Thyroid gland (tissue), 4 donors: ENCODE measurements around the gene PIK3R6. TPM values are rescaled to one million over a fixed set of nuclear protein-coding genes. Genes with fewer than 3 reads are reported as not detected.
A peak's percentile ranks its signal among the peaks of the same experiment; 100 is the strongest.

Source experiments
- DNase-seq, 2 donors: peaks; one replicate each; pipeline ENCODE4 v3.0.0-alpha.2; 2019
- H3K27ac ChIP-seq, 3 donors: fragments of 200-600 bp; sonication (generic); 1 replicate in 2 of 3; 2 replicates in 1 of 3; pipeline ENCODE4 v1.5.1; 2016 to 2019; ENCODE audit warnings: mild to moderate bottlenecking in 1 of 3, moderate library complexity in 1 of 3
- H3K27me3 ChIP-seq: fragments of 200-600 bp; sonication (generic); one replicate; pipeline ENCODE4 v1.5.1; 2019
- H3K36me3 ChIP-seq, 2 donors: fragments of 200-600 bp; sonication (generic); one replicate each; pipeline ENCODE4 v1.5.1; 2016 to 2019
- H3K4me1 ChIP-seq, 2 donors: fragments of 200-600 bp; sonication (generic); one replicate each; pipeline ENCODE4 v1.5.1; 2017 to 2019
- H3K4me3 ChIP-seq, 3 donors: fragments of 200-600 bp; sonication (generic); replicated peaks in 1 of 3; 1 replicate in 2 of 3; 2 replicates in 1 of 3; pipeline ENCODE4 v1.5.1; 2016; ENCODE audit warnings: mild to moderate bottlenecking in 1 of 3
- H3K9me3 ChIP-seq: fragments of 200-600 bp; sonication (generic); one replicate; pipeline ENCODE4 v1.5.1; 2017
- CTCF ChIP-seq, 6 experiments: fragments of 200-600 bp in 3 of 6; fragments of 450-650 bp in 3 of 6; sonication (generic) in 3 of 6; IDR thresholded peaks; one replicate each; pipeline ENCODE4 v1.5.1; 2016 to 2019; ENCODE audit warnings: antibody characterized with exemption in 6 of 6, mild to moderate bottlenecking in 2 of 6, inconsistent platforms in 1 of 6, moderate library complexity in 1 of 6
- POLR2A ChIP-seq, 2 donors: fragments of 450-650 bp; IDR thresholded peaks; one replicate each; pipeline ENCODE4 v1.6.1; 2017; ENCODE audit warnings: antibody characterized with exemption in 2 of 2, mild to moderate bottlenecking in 2 of 2, moderate library complexity in 1 of 2
- WGBS, 2 donors: methylation state at CpG; one replicate each; pipeline ENCODE4 v1.1.5; 2017; 5-methylcytosine and 5-hydroxymethylcytosine counted together
- intact Hi-C: fragments of 100-400 bp; cut with DNase I; formaldehyde crosslinking; loops from one replicate; pipeline ENCODE4 v1.15.1; 2023
- total RNA-seq, 4 donors: library from RNA; depleted of rRNA; stranded (reverse); fragments of >200 nt; gene quantifications; one replicate each; pipeline ENCODE4 v1.2.3, GENCODE V29; 2016

Gene PIK3R6
- total RNA-seq, 4 donors from 2014 or later, result 0.22 TPM; not detected in 3

DNA sequence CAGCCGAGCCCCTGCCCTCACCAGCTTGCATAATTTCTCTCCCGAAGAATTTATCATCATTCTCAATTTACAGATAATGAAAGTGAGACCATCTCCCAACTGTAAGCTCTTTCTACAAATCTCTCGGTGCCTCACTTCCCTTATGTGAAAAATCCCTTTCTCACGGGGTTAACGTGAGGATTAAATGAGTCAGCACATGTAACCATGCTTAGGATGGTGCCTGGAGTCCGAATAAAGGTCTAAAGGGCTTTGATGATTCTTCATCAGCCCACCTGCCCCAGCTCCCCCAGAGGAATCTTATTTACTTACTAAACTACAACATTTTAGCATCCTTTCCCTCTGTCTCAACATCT, 24.8 kb upstream of the PIK3R6 start:
- no peak overlapping the region for H3K4me3 ChIP-seq
- H3K27ac ChIP-seq, result no peak overlapping the region
- no peak for DNase-seq
- TF ChIP-seq POLR2A (IDR thresholded peaks at IDR 0.05) (no peak), CTCF (IDR thresholded peaks at IDR 0.05) (no peak)
- 60 to 67% methylated on average over 6 of the region's 6 CpGs for WGBS, 2 donors
- H3K4me1 ChIP-seq, result no peaks in the 10 kb centered on the region
- H3K36me3 ChIP-seq, result no peaks in the 10 kb centered on the region
- H3K27me3 ChIP-seq, result no peaks in the 10 kb centered on the region
- intact Hi-C loops, result loop anchor here (5.0 kb wide), 1 partner anchor 140 kb away; no protein-coding TSS in a partner anchor
- no peaks in the 10 kb centered on the region for H3K9me3 ChIP-seq

DNA sequence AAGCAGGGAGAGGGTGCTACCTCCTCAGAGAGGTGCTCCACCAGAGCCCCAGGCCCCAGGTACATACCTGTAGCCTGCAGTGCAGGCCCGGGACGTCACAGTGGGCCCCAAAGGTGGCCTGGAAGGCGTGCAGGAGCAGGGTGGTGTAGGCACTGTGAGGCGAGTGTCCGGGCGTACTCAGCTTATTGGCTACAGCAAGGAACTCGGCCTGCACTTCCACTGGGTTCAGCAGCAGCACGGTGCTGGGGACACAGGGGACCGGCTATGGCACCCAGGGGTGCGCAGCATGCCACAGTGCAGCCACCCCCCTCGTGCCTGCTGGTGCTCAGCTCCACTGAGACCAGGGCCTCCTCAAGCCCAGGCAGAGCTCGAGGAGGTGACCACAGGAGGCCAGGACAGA, 23.2 kb upstream of the PIK3R6 start:
- Histone ChIP-seq H3K27me3 (no peaks in the 10 kb centered on the region), H3K4me1 (no peaks in the 10 kb centered on the region), H3K9me3 (no peaks in the 10 kb centered on the region), H3K4me3 (no peak overlapping the region), H3K27ac (no peak overlapping the region), H3K36me3 (no peaks in the 10 kb centered on the region)
- intact Hi-C loops, result loop anchor here (5.0 kb wide), 1 partner anchor 138 kb away; no protein-coding TSS in a partner anchor
- no peak for DNase-seq
- WGBS, 2 donors, result 81 to 94% methylated on average over 5 to 10 of the region's 12 CpGs
- TF ChIP-seq CTCF (IDR thresholded peaks at IDR 0.05), result no peak
- no peak for TF ChIP-seq POLR2A (IDR thresholded peaks at IDR 0.05)

DNA sequence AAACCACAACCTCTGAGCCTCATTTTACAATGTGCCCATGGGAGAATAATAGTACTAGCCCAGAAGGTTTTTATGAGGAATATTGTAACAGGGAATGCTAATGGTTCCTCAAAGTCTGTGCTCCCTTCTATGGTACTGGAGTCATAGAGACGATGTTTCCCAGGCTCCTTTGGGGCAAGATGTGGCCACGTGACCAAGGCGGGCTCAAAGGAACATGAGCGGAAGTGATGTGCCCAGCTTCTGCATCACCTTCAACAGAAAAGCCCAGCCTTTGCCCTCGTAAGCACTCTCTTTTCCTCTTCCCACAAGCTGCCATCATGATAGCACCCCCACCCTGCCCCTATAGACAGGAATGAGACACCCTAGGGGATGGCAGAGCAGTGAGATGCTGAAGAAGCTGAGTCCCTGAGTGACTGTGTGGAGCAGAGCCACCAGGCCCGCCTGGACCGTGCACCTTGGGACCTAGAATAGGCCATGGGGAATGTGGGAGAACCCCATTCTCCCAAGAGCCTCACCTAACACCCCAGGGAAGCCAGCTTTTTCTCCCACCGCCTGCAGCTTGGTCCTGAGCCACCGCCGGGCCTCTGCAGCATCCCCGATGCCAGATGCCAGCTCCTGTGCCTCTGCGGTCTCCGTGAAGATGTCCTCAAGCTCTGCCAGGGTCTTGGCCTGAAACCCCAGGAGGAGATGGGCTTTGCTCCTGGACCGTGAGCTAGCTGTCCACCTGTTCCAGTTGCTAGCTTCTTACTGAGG, 22.2 kb upstream of the PIK3R6 start:
- Histone ChIP-seq H3K4me3 (no peak overlapping the region), H3K36me3 (no peaks in the 10 kb centered on the region), H3K27ac (no peak overlapping the region), H3K9me3 (no peaks in the 10 kb centered on the region), H3K4me1 (no peaks in the 10 kb centered on the region), H3K27me3 (no peaks in the 10 kb centered on the region)
- intact Hi-C loops, result loop anchor here (5.0 kb wide), 1 partner anchor 137 kb away; no protein-coding TSS in a partner anchor
- TF ChIP-seq CTCF (IDR thresholded peaks at IDR 0.05) (no peak), POLR2A (IDR thresholded peaks at IDR 0.05) (no peak)
- WGBS, 2 donors, result 94 to 97% methylated on average over 11 to 14 of the region's 14 CpGs
- no peak for DNase-seq

DNA sequence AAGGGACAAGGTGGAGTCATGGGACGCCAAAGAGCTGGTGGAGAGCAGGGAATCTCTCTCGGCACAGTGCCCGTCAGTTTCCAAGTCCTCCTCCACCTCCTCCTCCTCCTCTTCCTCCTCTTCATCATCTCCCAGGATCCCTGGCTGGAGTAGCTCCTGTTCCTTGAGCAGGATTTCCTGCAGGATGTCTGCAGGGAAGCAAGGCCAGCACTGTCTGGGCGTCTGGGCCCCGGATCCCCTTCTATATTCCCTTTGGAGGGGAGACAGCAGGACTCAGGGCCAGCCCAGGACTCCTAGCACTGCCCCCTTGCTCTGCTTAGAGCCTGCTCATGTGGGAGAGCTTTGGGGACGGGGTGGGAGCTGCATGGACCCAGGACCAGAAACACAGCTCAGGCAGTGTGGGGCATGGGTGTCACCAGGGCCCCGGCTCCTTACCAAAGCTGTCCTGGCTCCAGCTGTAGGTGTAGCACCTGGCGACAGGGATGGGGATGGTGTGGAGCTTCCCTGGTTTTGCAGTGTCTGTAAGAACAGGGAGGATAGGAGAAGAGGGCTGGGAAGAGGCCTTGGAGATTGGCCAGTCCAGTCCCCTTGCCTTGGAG, 21.3 kb upstream of the PIK3R6 start:
- intact Hi-C loops, result no loop called here
- no peak for DNase-seq
- no peaks in the 10 kb centered on the region for H3K4me1 ChIP-seq
- TF ChIP-seq CTCF (IDR thresholded peaks at IDR 0.05) (peak in 1 of 6 experiments; percentile 0), POLR2A (IDR thresholded peaks at IDR 0.05) (no peak)
- H3K27ac ChIP-seq, result no peak overlapping the region
- H3K9me3 ChIP-seq, result no peaks in the 10 kb centered on the region
- H3K4me3 ChIP-seq, result no peak overlapping the region
- 62 to 66% methylated on average over 8 of the region's 8 CpGs for WGBS, 2 donors
- no peaks in the 10 kb centered on the region for H3K27me3 ChIP-seq
- H3K36me3 ChIP-seq, result no peaks in the 10 kb centered on the region
